Keratinocyte (primary cell): ENCODE measurements around the gene DIP2C.

Experiments
- EZH2 ChIP-seq: IDR thresholded peaks from one replicate; pipeline ENCODE4 v1.6.1; 2012; ENCODE audit warnings: inconsistent platforms, mild to moderate bottlenecking, low read length, moderate library complexity
- TF ChIP-seq, protein P1 (sequence below), 3 experiments: IDR thresholded peaks in 1 of 3; conservative IDR thresholded peaks in 1 of 3; optimal IDR thresholded peaks in 1 of 3; 2 replicates in 2 of 3; 3 replicates in 1 of 3; pipeline versions ENCODE3 to v1.5.1; 2011; ENCODE audit warnings: low read length in 3 of 3, mild to moderate bottlenecking in 3 of 3, moderate library complexity in 2 of 3, control low read depth in 1 of 3, inconsistent platforms in 1 of 3; ENCODE audit not compliant: insufficient read depth in 2 of 3; ENCODE audit errors: extremely low read depth in 1 of 3

DNA sequence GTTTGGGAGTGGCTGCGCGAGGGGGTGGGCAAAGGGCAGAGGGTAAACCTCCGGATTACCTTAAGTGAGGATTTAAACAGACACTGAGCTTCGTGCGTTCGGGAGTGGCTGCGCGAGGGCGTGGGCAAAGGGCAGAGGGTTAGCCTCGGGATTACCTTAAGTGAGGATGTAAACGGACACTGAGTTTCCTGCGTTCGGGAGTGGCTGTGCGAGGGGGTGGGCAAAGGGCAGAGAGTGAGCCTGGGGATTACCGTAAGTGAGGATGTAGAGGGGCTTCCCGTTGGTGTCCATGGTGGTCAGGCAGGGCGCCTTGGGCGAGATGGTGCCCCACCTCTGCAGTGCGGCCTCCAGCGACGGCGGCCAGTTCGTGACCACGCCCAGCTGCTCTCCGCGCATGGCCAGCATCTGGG, 275.8 kb downstream of the DIP2C start:
- TF ChIP-seq, protein P1, sequence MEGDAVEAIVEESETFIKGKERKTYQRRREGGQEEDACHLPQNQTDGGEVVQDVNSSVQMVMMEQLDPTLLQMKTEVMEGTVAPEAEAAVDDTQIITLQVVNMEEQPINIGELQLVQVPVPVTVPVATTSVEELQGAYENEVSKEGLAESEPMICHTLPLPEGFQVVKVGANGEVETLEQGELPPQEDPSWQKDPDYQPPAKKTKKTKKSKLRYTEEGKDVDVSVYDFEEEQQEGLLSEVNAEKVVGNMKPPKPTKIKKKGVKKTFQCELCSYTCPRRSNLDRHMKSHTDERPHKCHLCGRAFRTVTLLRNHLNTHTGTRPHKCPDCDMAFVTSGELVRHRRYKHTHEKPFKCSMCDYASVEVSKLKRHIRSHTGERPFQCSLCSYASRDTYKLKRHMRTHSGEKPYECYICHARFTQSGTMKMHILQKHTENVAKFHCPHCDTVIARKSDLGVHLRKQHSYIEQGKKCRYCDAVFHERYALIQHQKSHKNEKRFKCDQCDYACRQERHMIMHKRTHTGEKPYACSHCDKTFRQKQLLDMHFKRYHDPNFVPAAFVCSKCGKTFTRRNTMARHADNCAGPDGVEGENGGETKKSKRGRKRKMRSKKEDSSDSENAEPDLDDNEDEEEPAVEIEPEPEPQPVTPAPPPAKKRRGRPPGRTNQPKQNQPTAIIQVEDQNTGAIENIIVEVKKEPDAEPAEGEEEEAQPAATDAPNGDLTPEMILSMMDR (optimal IDR thresholded peaks at IDR 0.05 in 1 of 3, IDR thresholded peaks at IDR 0.05 in 1 of 3, conservative IDR thresholded peaks at IDR 0.05 in 1 of 3; ENCODE audit: extremely low read depth in 1 of 3, insufficient read depth in 2 of 3, low read length in 3 of 3), result no peak
- no peak for TF ChIP-seq EZH2
